Liver (tissue), 3 donors: ENCODE measurements around the gene TNFAIP8.

ENCODE experiments used
- CTCF ChIP-seq: fragments of 150-350 bp; IDR thresholded peaks from 2 replicates; pipeline ENCODE4 v1.5.1; 2017; ENCODE audit warnings: improper control_type of control experiment, low read depth, low read length; ENCODE audit not compliant: missing input control
- HNF4A ChIP-seq, 2 donors: conservative IDR thresholded peaks; 2 replicates each; pipeline ENCODE4 v1.6.1; 2016; ENCODE audit warnings: antibody characterized with exemption in 2 of 2, mild to moderate bottlenecking in 2 of 2
- JUND ChIP-seq, 2 donors: IDR thresholded peaks; 2 replicates each; pipeline ENCODE4 v1.6.1; 2016; ENCODE audit warnings: antibody characterized with exemption in 2 of 2
- MAX ChIP-seq: IDR thresholded peaks from 2 replicates; pipeline ENCODE4 v1.6.1; 2016; ENCODE audit warnings: antibody characterized with exemption
- RXRA ChIP-seq, 2 donors: IDR thresholded peaks; 2 replicates each; pipeline ENCODE4 v1.6.1; 2017 to 2018; ENCODE audit warnings: antibody characterized with exemption in 2 of 2, mild to moderate bottlenecking in 1 of 2
- SP1 ChIP-seq: IDR thresholded peaks from 2 replicates; pipeline ENCODE4 v1.6.1; 2018; ENCODE audit warnings: antibody characterized with exemption, mild to moderate bottlenecking
- YY1 ChIP-seq: IDR thresholded peaks from 2 replicates; pipeline ENCODE4 v1.6.1; 2016; ENCODE audit warnings: antibody characterized with exemption, mild to moderate bottlenecking
- TF ChIP-seq, protein P1 (sequence below): IDR thresholded peaks from 2 replicates; pipeline ENCODE4 v1.6.1; 2016; ENCODE audit warnings: antibody characterized with exemption, mild to moderate bottlenecking
- donor health status: healthy.
- donor health status: healthy.

- TF ChIP-seq HNF4A (conservative IDR thresholded peaks at IDR 0.05) (no peak), JUND (IDR thresholded peaks at IDR 0.05) (no peak), CTCF (no peak), YY1 (no peak), SP1 (no peak), MAX (no peak), RXRA (IDR thresholded peaks at IDR 0.05) (no peak)
- TF ChIP-seq, protein P1, sequence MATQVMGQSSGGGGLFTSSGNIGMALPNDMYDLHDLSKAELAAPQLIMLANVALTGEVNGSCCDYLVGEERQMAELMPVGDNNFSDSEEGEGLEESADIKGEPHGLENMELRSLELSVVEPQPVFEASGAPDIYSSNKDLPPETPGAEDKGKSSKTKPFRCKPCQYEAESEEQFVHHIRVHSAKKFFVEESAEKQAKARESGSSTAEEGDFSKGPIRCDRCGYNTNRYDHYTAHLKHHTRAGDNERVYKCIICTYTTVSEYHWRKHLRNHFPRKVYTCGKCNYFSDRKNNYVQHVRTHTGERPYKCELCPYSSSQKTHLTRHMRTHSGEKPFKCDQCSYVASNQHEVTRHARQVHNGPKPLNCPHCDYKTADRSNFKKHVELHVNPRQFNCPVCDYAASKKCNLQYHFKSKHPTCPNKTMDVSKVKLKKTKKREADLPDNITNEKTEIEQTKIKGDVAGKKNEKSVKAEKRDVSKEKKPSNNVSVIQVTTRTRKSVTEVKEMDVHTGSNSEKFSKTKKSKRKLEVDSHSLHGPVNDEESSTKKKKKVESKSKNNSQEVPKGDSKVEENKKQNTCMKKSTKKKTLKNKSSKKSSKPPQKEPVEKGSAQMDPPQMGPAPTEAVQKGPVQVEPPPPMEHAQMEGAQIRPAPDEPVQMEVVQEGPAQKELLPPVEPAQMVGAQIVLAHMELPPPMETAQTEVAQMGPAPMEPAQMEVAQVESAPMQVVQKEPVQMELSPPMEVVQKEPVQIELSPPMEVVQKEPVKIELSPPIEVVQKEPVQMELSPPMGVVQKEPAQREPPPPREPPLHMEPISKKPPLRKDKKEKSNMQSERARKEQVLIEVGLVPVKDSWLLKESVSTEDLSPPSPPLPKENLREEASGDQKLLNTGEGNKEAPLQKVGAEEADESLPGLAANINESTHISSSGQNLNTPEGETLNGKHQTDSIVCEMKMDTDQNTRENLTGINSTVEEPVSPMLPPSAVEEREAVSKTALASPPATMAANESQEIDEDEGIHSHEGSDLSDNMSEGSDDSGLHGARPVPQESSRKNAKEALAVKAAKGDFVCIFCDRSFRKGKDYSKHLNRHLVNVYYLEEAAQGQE, result no peak
Measured at GRCh38 chr5:119402555-119402954, 46.7 kb downstream of the TNFAIP8 start.
